Measurements from ENCODE around the gene CREB3L1. TPM values are rescaled to one million over a fixed set of nuclear protein-coding genes. Genes with fewer than 3 reads are reported as not detected.

The CREB3L1 gene
- total RNA-seq, 1 experiment from 2014 or later = 3.3 TPM

- Histone ChIP-seq H3K23me2 (ENCODE audit: insufficient read length, low read depth, low read length, poor library complexity, severe bottlenecking) (peaks cover 10% of the 10 kb centered on the region), H3K79me1 (ENCODE audit: insufficient read depth, low read depth, low read length, poor library complexity, severe bottlenecking) (peaks cover 12% of the 10 kb centered on the region), H2BK12ac (ENCODE audit: insufficient read length, low read depth, low read length) (no peak overlapping the region), H3K27ac (ENCODE audit: insufficient read length, low read depth, low read length) (no peak overlapping the region), H3K4ac (ENCODE audit: low read depth, low read length) (no peak overlapping the region), H4K5ac (ENCODE audit: insufficient read length, low read depth, low read length) (no peak overlapping the region), H2BK20ac (ENCODE audit: low read depth, low read length, poor library complexity, severe bottlenecking) (no peak overlapping the region), H3K4me2 (ENCODE audit: insufficient read depth, insufficient read length, low read length) (no peak overlapping the region), H3K9ac (ENCODE audit: extremely low read depth, insufficient read length, low read length) (no peak overlapping the region), H3T11ph (ENCODE audit: low read length) (no peak overlapping the region), H4K20me1 (ENCODE audit: control insufficient read depth, insufficient read depth, insufficient read length) (peaks cover 5% of the 10 kb centered on the region), H3K56ac (ENCODE audit: insufficient read length, low read depth, low read length) (no peak overlapping the region), H3K18ac (ENCODE audit: insufficient read length, low read depth, low read length) (no peak overlapping the region), H3K14ac (ENCODE audit: insufficient read depth, low read length) (no peak overlapping the region), H3K79me2 (ENCODE audit: insufficient read depth, low read length) (peaks cover 14% of the 10 kb centered on the region; the same call in 1 of the 2 replicates), H2AFZ (ENCODE audit: low read length) (no peak overlapping the region), H4K8ac (replicated peaks; ENCODE audit: insufficient read length, low read depth, low read length) (no peak overlapping the region), H4K91ac (ENCODE audit: insufficient read length, low read depth, low read length) (no peak overlapping the region), H2BK15ac (ENCODE audit: low read depth, low read length) (no peak overlapping the region), H3K4me1 (ENCODE audit: insufficient read depth, low read length) (peaks cover 13% of the 10 kb centered on the region; the same call in 1 of the 2 replicates), H2BK5ac (ENCODE audit: insufficient read length, low read length) (no peak overlapping the region), H2AK5ac (ENCODE audit: insufficient read length, low read length) (no peak overlapping the region), H2BK120ac (ENCODE audit: low read depth, low read length, poor library complexity, severe bottlenecking) (no peak overlapping the region), H3K27me3 (ENCODE audit: insufficient read depth, low read length) (no peaks in the 10 kb centered on the region), H3K23ac (ENCODE audit: insufficient read length, low read depth, low read length) (no peak overlapping the region), H3K9me3 (ENCODE audit: control insufficient read depth, low read depth, low read length) (no peaks in the 10 kb centered on the region)
- TF ChIP-seq, protein P1, sequence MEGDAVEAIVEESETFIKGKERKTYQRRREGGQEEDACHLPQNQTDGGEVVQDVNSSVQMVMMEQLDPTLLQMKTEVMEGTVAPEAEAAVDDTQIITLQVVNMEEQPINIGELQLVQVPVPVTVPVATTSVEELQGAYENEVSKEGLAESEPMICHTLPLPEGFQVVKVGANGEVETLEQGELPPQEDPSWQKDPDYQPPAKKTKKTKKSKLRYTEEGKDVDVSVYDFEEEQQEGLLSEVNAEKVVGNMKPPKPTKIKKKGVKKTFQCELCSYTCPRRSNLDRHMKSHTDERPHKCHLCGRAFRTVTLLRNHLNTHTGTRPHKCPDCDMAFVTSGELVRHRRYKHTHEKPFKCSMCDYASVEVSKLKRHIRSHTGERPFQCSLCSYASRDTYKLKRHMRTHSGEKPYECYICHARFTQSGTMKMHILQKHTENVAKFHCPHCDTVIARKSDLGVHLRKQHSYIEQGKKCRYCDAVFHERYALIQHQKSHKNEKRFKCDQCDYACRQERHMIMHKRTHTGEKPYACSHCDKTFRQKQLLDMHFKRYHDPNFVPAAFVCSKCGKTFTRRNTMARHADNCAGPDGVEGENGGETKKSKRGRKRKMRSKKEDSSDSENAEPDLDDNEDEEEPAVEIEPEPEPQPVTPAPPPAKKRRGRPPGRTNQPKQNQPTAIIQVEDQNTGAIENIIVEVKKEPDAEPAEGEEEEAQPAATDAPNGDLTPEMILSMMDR (conservative IDR thresholded peaks at IDR 0.05) = peak; percentile 99
- H3K36me3 Mint-ChIP-seq (ENCODE audit: insufficient read depth in 1 of 3, low read depth in 3 of 3) = peaks cover 0 to 13% (median 0%) of the 10 kb centered on the region in 3 experiments; a peak in 1 of 7 replicates
- H3K4me3 Mint-ChIP-seq = peak overlapping the region in 1 of 2 experiments; percentile 42; a peak in 2 of 5 replicates
- no peaks in the 10 kb centered on the region for H3K9me3 Mint-ChIP-seq
- H3K27me3 Mint-ChIP-seq (ENCODE audit: low read depth) = no peaks in the 10 kb centered on the region
- H3K4me1 Mint-ChIP-seq = peaks cover 58 to 69% of the 10 kb centered on the region in 2 experiments
- peak; percentile 82 for DNase-seq
- peak overlapping the region in 2 of 3 experiments; percentile 52 to 81; a peak in 4 of 7 replicates for H3K27ac Mint-ChIP-seq
- WGBS (ENCODE audit: extremely low coverage, insufficient read length, low lambda C conversion rate) = no CpG with 5 or more reads among the region's 33 CpGs
Measured at GRCh38 chr11:46352063-46352841, 74.8 kb downstream of the CREB3L1 start.
